WTC11 (cell line): ENCODE measurements around the gene NRSN2. TPM values are rescaled to one million over a fixed set of nuclear protein-coding genes. Genes with fewer than 3 reads are reported as not detected.
A peak's percentile ranks its signal among the peaks of the same experiment; 100 is the strongest.

Source experiments
- CREM ChIP-seq: sonication (generic); formaldehyde crosslinking; IDR thresholded peaks from 2 replicates; pipeline ENCODE4 v1.8.1; 2022; ENCODE audit warnings: mild to moderate bottlenecking, missing genetic modification reagents, moderate library complexity
- FOXJ3 ChIP-seq: sonication (generic); formaldehyde crosslinking; IDR thresholded peaks from 2 replicates; pipeline ENCODE4 v1.9.0; 2021; ENCODE audit warnings: missing genetic modification reagents, mild to moderate bottlenecking, borderline replicate concordance
- GABPB1 ChIP-seq: sonication (generic); formaldehyde crosslinking; IDR thresholded peaks from 2 replicates; pipeline ENCODE4 v1.8.1; 2023; ENCODE audit warnings: mild to moderate bottlenecking, missing genetic modification reagents
- IRF2 ChIP-seq: sonication (generic); formaldehyde crosslinking; IDR thresholded peaks from 2 replicates; pipeline ENCODE4 v1.8.0; 2022; ENCODE audit warnings: low read depth, missing genetic modification reagents, borderline replicate concordance
- MYBL2 ChIP-seq: sonication (generic); formaldehyde crosslinking; IDR thresholded peaks from 2 replicates; pipeline ENCODE4 v1.8.1; 2023; ENCODE audit warnings: mild to moderate bottlenecking, moderate library complexity, missing genetic modification reagents
- NFE2L1 ChIP-seq: sonication (generic); formaldehyde crosslinking; IDR thresholded peaks from 2 replicates; pipeline ENCODE4 v1.8.1; 2023; ENCODE audit warnings: missing genetic modification reagents
- NR3C1 ChIP-seq: sonication (generic); formaldehyde crosslinking; conservative IDR thresholded peaks from 2 replicates; pipeline ENCODE4 v1.8.1; 2023; ENCODE audit warnings: low read depth, mild to moderate bottlenecking, missing genetic modification reagents
- OVOL2 ChIP-seq: fragments of 250-450 bp; sonication (Bioruptor Pico); IDR thresholded peaks from 2 replicates; pipeline ENCODE4 v1.9.0; 2021; ENCODE audit warnings: mild to moderate bottlenecking, borderline replicate concordance
- RELA ChIP-seq: sonication (generic); formaldehyde crosslinking; IDR thresholded peaks from 2 replicates; pipeline ENCODE4 v1.8.1; 2022; ENCODE audit warnings: missing genetic modification reagents, mild to moderate bottlenecking, borderline replicate concordance
- ZNF416 ChIP-seq: fragments of 250-450 bp; sonication (Bioruptor Pico); IDR thresholded peaks from 2 replicates; pipeline ENCODE4 v1.9.0; 2021; ENCODE audit warnings: mild to moderate bottlenecking, inconsistent platforms
- total RNA-seq: library from RNA; stranded (reverse); gene quantifications from 3 replicates; pipeline ENCODE4 v1.2.3, GENCODE V29; 2021
- TF ChIP-seq, protein P1 (sequence below): sonication (generic); formaldehyde crosslinking; IDR thresholded peaks from 2 replicates; pipeline ENCODE4 v1.8.1; 2022; ENCODE audit warnings: missing genetic modification reagents, borderline replicate concordance
- TF ChIP-seq, protein P2 (sequence below): sonication (generic); formaldehyde crosslinking; IDR thresholded peaks from 2 replicates; pipeline ENCODE4 v1.8.1; 2023; ENCODE audit warnings: mild to moderate bottlenecking, missing genetic modification reagents, moderate library complexity
- TF ChIP-seq, protein P3 (sequence below): sonication (generic); formaldehyde crosslinking; IDR thresholded peaks from 2 replicates; pipeline ENCODE4 v1.8.0; 2023; ENCODE audit warnings: missing genetic modification reagents
- TF ChIP-seq, protein P4 (sequence below): fragments of 250-450 bp; sonication (Bioruptor Pico); conservative IDR thresholded peaks from 2 replicates; pipeline ENCODE4 v1.9.0; 2021; ENCODE audit warnings: mild to moderate bottlenecking
- TF ChIP-seq, protein P5 (sequence below): sonication (generic); formaldehyde crosslinking; IDR thresholded peaks from 2 replicates; pipeline ENCODE4 v1.8.0; 2022; ENCODE audit warnings: missing genetic modification reagents
- TF ChIP-seq, protein P6 (sequence below): sonication (generic); formaldehyde crosslinking; IDR thresholded peaks from 2 replicates; pipeline ENCODE4 v1.8.0; 2022; ENCODE audit warnings: mild to moderate bottlenecking, missing genetic modification reagents
- TF ChIP-seq, protein P7 (sequence below): fragments of 200-600 bp; IDR thresholded peaks from 2 replicates; pipeline ENCODE4 v1.8.0; 2022; ENCODE audit warnings: antibody characterized with exemption
- TF ChIP-seq, protein P8 (sequence below): sonication (generic); formaldehyde crosslinking; IDR thresholded peaks from 2 replicates; pipeline ENCODE4 v1.8.1; 2023; ENCODE audit warnings: mild to moderate bottlenecking, moderate library complexity, missing genetic modification reagents
- TF ChIP-seq, protein P9 (sequence below): fragments of 250-450 bp; sonication (Bioruptor Pico); IDR thresholded peaks from 2 replicates; pipeline ENCODE4 v1.9.0; 2021; ENCODE audit warnings: mild to moderate bottlenecking, borderline replicate concordance

NRSN2 gene
- total RNA-seq, 1 experiment from 2014 or later, result 23.0 TPM

DNA sequence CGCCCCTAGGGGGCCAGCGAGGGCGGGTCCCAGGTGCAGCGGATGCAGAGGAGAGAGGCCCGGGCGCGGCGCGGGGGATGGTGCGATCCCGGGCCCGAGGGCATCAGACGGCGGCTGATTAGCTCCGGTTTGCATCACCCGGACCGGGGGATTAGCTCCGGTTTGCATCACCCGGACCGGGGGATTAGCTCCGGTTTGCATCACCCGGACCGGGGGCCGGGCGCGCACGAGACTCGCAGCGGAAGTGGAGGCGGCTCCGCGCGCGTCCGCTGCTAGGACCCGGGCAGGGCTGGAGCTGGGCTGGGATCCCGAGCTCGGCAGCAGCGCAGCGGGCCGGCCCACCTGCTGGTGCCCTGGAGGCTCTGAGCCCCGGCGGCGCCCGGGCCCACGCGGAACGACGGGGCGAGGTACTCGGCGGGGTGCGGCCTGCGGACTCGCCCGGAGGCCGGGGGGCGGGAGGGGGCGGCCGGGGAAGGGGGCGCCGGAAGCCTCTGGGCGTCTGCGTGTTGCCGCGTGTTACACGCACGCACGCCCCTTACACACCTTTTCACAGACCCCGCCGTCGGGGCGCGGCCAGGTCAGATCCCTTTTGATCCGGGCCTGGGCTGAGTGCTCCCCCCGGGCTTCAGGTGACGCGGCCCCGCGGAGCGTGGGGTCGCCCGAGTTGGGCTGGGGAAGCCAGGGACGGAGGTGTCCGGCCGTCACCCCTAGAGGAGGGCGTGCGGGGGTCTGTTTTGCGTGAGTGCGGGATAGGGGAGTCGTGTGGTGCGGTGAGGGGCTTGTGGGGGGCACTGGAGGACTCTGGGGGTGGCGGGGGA is 34.1 kb downstream of the NRSN2 start (continued):
- TF ChIP-seq, protein P1, sequence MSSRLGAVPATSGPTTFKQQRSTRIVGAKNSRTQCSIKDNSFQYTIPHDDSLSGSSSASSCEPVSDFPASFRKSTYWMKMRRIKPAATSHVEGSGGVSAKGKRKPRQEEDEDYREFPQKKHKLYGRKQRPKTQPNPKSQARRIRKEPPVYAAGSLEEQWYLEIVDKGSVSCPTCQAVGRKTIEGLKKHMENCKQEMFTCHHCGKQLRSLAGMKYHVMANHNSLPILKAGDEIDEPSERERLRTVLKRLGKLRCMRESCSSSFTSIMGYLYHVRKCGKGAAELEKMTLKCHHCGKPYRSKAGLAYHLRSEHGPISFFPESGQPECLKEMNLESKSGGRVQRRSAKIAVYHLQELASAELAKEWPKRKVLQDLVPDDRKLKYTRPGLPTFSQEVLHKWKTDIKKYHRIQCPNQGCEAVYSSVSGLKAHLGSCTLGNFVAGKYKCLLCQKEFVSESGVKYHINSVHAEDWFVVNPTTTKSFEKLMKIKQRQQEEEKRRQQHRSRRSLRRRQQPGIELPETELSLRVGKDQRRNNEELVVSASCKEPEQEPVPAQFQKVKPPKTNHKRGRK (CRISPR knock-in tag), result no peak
- TF ChIP-seq CREM, result no peak
- no peak for TF ChIP-seq ZNF416 (CRISPR knock-in tag)
- no peak for TF ChIP-seq NFE2L1 (CRISPR knock-in tag)
- TF ChIP-seq FOXJ3, result no peak
- TF ChIP-seq, protein P2, sequence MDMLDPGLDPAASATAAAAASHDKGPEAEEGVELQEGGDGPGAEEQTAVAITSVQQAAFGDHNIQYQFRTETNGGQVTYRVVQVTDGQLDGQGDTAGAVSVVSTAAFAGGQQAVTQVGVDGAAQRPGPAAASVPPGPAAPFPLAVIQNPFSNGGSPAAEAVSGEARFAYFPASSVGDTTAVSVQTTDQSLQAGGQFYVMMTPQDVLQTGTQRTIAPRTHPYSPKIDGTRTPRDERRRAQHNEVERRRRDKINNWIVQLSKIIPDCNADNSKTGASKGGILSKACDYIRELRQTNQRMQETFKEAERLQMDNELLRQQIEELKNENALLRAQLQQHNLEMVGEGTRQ (CRISPR knock-in tag), result no peak
- TF ChIP-seq IRF2 (CRISPR knock-in tag), result no peak
- TF ChIP-seq RELA (CRISPR knock-in tag), result no peak
- TF ChIP-seq, protein P3, sequence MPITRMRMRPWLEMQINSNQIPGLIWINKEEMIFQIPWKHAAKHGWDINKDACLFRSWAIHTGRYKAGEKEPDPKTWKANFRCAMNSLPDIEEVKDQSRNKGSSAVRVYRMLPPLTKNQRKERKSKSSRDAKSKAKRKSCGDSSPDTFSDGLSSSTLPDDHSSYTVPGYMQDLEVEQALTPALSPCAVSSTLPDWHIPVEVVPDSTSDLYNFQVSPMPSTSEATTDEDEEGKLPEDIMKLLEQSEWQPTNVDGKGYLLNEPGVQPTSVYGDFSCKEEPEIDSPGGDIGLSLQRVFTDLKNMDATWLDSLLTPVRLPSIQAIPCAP (CRISPR knock-in tag), result no peak
- TF ChIP-seq, protein P4, sequence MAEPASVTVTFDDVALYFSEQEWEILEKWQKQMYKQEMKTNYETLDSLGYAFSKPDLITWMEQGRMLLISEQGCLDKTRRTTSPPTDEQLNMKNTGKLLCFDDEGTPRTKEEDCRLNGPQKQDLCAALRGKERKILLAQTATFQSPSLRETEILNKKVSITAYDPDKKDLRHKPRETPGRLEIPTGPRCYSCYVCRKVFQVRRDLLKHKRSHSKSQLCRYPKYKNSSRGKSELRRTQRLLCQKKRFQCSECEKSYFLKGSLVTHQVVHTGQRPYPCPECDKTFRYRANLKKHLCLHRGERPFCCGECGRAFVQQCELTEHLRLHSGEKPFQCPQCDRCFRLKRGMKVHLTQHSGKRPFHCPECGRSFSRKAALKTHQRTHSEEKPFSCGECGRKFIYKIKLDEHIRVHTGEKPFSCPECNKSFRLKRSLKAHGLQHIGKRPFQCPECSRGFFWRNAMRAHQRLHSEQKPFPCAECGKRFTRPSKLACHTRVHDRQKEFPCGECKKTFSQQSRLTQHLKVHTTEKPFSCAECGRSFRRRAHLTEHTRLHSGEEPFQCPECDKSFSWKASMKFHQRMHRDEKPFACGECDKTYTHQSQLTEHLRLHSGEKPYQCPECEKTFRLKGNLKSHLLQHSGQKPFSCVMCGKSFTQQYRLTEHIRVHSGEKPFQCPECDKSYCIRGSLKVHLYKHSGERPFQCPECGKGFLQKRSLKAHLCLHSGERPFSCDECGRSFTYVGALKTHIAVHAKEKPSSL (CRISPR knock-in tag), result no peak
- TF ChIP-seq OVOL2 (CRISPR knock-in tag), result no peak
- peak; percentile 100 for TF ChIP-seq GABPB1
- TF ChIP-seq, protein P5, sequence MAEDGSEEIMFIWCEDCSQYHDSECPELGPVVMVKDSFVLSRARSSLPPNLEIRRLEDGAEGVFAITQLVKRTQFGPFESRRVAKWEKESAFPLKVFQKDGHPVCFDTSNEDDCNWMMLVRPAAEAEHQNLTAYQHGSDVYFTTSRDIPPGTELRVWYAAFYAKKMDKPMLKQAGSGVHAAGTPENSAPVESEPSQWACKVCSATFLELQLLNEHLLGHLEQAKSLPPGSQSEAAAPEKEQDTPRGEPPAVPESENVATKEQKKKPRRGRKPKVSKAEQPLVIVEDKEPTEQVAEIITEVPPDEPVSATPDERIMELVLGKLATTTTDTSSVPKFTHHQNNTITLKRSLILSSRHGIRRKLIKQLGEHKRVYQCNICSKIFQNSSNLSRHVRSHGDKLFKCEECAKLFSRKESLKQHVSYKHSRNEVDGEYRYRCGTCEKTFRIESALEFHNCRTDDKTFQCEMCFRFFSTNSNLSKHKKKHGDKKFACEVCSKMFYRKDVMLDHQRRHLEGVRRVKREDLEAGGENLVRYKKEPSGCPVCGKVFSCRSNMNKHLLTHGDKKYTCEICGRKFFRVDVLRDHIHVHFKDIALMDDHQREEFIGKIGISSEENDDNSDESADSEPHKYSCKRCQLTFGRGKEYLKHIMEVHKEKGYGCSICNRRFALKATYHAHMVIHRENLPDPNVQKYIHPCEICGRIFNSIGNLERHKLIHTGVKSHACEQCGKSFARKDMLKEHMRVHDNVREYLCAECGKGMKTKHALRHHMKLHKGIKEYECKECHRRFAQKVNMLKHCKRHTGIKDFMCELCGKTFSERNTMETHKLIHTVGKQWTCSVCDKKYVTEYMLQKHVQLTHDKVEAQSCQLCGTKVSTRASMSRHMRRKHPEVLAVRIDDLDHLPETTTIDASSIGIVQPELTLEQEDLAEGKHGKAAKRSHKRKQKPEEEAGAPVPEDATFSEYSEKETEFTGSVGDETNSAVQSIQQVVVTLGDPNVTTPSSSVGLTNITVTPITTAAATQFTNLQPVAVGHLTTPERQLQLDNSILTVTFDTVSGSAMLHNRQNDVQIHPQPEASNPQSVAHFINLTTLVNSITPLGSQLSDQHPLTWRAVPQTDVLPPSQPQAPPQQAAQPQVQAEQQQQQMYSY (CRISPR knock-in tag), result no peak
- TF ChIP-seq, protein P6, sequence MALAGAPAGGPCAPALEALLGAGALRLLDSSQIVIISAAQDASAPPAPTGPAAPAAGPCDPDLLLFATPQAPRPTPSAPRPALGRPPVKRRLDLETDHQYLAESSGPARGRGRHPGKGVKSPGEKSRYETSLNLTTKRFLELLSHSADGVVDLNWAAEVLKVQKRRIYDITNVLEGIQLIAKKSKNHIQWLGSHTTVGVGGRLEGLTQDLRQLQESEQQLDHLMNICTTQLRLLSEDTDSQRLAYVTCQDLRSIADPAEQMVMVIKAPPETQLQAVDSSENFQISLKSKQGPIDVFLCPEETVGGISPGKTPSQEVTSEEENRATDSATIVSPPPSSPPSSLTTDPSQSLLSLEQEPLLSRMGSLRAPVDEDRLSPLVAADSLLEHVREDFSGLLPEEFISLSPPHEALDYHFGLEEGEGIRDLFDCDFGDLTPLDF, result no peak
- TF ChIP-seq, protein P7, sequence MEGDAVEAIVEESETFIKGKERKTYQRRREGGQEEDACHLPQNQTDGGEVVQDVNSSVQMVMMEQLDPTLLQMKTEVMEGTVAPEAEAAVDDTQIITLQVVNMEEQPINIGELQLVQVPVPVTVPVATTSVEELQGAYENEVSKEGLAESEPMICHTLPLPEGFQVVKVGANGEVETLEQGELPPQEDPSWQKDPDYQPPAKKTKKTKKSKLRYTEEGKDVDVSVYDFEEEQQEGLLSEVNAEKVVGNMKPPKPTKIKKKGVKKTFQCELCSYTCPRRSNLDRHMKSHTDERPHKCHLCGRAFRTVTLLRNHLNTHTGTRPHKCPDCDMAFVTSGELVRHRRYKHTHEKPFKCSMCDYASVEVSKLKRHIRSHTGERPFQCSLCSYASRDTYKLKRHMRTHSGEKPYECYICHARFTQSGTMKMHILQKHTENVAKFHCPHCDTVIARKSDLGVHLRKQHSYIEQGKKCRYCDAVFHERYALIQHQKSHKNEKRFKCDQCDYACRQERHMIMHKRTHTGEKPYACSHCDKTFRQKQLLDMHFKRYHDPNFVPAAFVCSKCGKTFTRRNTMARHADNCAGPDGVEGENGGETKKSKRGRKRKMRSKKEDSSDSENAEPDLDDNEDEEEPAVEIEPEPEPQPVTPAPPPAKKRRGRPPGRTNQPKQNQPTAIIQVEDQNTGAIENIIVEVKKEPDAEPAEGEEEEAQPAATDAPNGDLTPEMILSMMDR, result no peak
- TF ChIP-seq NR3C1 (CRISPR knock-in tag), result no peak
- TF ChIP-seq, protein P8, sequence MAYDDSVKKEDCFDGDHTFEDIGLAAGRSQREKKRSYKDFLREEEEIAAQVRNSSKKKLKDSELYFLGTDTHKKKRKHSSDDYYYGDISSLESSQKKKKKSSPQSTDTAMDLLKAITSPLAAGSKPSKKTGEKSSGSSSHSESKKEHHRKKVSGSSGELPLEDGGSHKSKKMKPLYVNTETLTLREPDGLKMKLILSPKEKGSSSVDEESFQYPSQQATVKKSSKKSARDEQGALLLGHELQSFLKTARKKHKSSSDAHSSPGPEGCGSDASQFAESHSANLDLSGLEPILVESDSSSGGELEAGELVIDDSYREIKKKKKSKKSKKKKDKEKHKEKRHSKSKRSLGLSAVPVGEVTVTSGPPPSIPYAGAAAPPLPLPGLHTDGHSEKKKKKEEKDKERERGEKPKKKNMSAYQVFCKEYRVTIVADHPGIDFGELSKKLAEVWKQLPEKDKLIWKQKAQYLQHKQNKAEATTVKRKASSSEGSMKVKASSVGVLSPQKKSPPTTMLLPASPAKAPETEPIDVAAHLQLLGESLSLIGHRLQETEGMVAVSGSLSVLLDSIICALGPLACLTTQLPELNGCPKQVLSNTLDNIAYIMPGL (CRISPR knock-in tag), result peak; percentile 64
- TF ChIP-seq, protein P9, sequence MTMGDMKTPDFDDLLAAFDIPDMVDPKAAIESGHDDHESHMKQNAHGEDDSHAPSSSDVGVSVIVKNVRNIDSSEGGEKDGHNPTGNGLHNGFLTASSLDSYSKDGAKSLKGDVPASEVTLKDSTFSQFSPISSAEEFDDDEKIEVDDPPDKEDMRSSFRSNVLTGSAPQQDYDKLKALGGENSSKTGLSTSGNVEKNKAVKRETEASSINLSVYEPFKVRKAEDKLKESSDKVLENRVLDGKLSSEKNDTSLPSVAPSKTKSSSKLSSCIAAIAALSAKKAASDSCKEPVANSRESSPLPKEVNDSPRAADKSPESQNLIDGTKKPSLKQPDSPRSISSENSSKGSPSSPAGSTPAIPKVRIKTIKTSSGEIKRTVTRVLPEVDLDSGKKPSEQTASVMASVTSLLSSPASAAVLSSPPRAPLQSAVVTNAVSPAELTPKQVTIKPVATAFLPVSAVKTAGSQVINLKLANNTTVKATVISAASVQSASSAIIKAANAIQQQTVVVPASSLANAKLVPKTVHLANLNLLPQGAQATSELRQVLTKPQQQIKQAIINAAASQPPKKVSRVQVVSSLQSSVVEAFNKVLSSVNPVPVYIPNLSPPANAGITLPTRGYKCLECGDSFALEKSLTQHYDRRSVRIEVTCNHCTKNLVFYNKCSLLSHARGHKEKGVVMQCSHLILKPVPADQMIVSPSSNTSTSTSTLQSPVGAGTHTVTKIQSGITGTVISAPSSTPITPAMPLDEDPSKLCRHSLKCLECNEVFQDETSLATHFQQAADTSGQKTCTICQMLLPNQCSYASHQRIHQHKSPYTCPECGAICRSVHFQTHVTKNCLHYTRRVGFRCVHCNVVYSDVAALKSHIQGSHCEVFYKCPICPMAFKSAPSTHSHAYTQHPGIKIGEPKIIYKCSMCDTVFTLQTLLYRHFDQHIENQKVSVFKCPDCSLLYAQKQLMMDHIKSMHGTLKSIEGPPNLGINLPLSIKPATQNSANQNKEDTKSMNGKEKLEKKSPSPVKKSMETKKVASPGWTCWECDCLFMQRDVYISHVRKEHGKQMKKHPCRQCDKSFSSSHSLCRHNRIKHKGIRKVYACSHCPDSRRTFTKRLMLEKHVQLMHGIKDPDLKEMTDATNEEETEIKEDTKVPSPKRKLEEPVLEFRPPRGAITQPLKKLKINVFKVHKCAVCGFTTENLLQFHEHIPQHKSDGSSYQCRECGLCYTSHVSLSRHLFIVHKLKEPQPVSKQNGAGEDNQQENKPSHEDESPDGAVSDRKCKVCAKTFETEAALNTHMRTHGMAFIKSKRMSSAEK (CRISPR knock-in tag), result no peak
- no peak for TF ChIP-seq MYBL2 (CRISPR knock-in tag)
